NCI-H446 treated with DMSO at 0.1 percent for 48 hours (cell line): ENCODE data around the gene MT1F.

Experiments used
- DNase-seq: peaks from one replicate; lab custom pipeline; 2025; lab: John Stamatoyannopoulos, UW

The MT1F gene

DNA sequence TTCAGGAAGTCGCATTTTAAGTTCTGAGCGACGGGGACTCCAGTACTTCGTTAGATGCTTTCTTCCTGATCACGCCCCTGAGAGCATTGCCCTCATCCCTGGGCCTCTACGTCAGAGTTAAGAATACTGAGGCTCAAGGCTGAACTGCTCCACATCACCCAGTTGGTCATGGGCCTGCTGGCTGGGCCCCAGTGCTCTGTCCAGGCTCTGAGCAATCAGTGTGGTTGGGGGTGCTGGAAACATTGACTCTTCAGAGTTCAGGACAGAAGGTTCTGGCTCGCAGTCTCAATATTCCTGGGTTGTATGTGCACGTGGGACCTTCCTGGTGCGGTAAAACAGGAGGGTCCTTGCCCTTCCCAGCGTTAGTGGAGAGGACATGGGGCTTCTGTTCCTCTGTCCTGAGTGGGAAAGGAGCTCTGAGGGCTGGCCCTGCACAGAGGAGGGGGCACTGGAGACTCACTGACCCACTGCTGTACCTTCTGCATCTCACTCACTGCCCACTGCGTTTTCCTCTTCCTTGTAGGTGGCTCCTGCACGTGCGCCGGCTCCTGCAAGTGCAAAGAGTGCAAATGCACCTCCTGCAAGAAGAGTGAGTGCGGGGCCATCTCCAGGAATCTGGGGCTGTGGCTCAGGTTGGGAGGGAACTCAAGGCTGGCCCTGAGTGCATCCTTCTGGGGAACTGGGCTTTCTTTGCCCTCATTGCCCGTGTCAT, 31.7 kb upstream of the MT1F start:
- no peak for DNase-seq

DNA sequence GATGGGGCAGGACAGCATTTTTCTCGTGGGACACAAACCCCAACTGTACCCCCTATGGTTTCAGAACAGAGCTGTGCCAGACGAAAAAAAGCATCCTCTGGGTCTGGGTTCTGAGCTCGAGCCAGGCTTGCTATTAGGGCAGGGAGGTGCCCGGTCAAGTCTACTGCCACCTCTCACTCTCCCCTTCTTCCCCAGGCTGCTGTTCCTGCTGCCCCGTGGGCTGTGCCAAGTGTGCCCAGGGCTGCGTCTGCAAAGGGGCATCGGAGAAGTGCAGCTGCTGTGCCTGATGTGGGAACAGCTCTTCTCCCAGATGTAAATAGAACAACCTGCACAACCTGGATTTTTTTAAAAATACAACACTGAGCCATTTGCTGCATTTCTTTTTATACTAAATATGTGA, 31.1 kb upstream of the MT1F start:
- no peak for DNase-seq

DNA sequence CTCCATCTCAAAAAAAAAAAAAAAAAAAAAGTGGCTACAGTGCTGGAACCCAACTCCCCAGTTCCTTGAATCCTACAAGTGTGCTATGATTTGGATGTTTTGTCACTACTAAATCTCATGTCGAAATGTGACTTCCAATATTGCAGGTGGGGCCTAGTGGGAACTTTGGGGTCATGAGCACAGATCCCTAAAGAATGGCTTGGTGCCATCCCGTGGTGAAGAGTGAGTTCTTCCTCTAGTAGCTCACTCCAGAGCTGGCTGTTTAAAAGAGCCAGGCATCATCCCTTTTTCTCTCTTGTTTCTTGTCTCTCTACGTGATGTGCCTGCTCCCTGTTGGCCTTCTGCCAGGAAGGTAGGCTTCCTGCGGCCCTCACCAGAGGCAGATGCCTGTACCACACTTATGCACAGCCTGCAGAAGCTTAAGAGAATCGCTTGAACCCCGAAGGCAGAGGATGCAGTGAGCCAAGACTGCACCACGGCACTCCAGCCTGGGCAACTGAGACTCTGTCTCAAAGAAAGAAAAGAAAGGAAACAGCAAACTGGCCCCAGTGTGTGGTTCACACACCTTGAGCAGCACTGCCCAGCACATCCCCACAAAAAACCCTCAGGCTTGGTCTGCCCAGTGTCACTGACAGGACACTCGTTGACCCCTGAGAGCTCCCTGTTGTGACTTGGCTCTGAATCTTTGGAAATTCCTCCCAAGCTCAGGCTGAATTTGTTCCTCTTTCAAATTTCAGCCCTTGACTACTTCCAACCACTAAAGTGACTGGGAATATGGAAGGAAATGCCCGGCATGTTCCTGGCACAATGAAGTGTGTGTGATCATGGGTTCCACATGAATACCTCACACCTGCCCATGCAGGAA, 29.0 kb upstream of the MT1F start:
- no peak for DNase-seq

DNA sequence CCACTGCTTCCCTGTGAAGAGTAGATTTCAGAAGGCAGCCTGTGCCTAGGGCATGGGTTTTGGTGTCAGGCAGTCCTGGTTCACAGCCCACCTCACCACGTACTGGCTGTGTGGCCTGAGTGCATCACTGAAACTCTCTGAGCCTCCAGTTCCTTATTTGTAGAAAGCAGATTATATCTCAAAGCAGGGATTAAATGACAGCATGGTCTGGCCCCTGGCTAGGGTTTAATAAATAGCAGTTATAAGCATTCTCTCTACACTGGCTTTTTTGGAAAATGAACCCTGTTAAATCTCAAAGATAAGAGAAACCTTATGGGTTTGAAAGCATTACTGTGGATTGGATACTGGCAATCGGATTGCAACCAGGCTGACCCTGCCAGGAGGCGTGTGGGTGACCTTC, 28.2 kb upstream of the MT1F start:
- no peak for DNase-seq

DNA sequence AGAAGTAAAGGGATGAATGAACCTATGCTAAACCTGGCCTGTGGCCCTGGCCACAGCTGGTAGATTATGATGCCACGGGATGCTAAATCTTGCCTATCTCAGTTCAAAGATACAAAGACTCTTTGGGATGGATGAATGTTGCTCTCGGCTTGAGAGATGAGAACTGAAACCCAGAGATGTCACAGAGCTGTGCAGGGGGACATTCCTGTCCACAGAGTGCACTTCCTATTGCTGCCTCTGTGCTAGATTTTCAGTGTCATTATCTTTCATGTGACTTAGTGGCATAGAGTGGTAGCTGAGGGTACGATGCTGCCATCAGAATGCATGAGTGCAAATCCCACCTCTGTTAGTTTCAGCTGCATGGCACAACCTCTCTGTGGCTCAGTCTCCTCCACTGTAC, 27.6 kb upstream of the MT1F start:
- no peak for DNase-seq

DNA sequence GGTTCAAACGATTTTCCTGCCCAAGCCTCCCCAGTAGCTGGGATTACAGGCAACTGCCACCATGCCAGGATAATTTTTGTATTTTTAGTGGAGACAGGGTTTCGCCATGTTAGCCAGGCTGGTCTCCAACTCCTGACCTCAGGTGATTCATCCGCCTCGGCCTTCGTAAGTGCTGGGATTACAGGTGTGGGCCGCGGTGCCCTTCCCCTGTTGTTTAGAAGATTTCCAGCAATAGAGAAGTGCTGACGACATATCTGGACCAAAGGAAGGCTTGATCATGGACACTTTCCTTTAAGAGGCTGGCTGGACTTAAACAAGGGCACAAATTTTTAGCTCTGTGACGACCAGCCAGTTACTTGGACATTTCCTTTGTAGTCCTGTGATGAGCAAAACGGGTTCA, 26.6 kb upstream of the MT1F start:
- no peak for DNase-seq

DNA sequence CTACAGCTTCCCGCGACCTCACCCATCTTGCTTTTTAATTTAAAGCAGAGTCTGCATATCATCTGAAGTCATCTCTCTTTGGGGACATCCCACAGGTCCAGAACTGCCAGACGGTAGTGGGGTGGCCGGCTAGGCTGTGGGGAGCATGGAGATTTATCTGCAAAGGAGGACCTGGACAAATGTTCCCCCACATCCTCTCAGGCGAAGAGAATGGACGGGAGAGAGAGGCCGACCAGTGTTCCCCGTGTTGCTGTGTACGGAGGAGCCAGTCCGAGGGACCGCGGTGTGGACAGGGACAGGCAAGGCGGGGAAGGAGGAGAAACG, 26.0 kb upstream of the MT1F start:
- DNase-seq, result no peak

DNA sequence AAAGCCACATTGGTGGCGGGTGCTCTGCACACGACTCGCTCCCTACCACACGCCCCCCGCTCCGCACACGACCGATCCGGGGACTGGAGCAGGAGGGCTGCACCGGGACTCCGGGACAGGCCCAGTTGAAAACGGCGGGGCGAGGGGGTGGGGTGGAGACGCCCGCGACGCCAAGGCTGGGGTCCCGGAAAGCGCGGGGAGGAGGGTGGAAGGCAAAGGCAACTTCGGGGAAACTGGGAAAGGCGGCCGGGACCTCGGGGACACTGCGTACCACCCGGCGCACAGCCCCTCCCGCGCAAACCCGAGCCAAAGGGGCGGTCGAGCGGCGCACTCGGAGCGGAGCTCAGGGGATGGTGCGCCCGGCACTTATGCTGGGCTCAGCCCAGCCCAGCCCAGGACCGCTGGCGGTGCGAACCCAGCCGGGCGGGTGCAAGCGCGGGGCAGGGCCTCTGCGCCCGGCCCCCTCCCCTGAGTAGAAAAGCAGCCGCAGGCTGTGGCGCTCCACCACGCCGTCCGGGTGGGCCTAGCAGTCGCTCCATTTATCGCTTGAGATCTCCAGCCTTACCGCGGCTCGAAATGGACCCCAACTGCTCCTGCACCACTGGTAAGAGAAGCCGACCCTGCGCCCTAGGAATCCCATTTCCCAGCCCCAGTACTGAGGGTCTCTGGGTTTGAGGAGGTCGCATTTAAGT, 25.5 kb upstream of the MT1F start, which contains the start of gene MT1M:
TSS of gene MT1M (plus strand) at position 504 of the 692 bp plus-strand sequence. CDS start at position 577, 73 bp downstream.
- DNase-seq, result no peak

DNA sequence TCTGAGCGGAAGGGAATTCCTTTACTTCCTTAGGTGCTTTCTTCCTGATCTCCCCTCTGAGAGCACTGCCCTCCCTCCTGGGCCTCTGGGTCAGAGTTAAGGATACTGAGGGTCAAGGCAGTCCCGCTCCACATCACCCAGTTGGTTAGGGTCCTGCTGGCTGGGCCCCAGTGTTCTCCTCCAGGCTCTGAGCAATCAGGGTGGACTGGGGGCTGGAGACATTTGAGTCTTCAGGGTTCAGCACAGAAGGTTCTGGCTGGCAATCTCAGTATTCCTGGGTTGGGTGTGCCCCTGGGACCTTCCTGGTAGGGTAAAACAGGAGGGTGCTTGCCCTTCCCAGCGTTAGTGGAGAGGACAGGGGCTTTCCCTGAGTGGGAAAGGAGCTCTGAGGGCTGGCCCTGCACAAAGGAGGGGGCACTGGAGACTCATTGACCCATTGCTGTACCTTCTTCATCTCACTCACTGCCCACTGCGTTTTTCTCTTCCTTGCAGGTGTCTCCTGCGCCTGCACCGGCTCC, 24.9 kb upstream of the MT1F start:
- no peak for DNase-seq

DNA sequence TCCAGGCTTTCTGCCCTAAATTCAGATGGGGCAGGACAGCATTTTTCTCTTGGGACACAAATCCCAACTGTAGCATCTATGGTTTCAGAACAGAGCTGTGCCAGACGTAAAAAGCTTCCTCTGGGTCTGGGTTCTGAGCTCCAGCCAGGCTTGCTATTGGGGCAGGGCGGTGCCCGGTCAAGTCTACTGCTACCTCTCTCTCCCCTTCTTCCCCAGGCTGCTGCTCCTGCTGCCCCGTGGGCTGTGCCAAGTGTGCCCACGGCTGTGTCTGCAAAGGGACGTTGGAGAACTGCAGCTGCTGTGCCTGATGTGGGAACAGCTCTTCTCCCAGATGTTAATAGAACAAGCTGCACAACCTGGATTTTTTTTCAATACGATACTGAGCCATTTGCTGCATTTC, 24.2 kb upstream of the MT1F start:
- DNase-seq, result no peak

DNA sequence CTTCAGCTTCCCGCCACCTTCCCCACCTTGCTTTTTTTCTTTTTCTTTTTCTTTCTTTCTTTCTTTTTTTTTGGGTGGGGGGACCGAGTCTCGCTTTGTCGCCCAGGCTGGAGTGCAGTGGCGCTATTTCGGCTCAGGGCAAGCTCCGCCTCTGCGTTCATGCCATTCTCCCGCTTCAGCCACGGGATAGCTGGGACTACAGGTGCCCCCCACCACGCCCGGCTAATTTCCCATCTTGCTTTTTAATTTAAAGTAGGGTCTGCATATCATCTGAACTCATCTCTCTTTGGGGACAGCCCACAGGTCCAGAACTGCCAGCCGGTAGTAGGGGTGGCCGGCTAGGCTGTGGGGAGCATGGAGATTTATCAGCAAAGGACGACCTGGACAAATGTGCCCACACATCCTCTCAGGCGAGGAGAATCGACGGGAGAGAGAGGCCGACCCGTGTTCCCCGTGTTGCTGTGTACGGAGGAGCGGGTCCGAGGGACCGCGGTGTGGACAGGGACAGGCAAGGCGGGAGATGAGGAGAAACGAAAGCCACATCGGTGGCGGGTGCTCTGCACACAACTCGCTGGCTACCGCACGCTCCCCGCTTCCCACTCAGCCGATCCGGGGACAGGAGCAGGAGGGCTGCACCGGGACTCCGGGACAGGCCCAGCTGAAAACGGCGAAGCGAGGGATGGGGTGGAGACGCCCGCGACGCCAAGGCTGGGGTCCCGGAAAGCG, 22.9 kb upstream of the MT1F start:
- no peak for DNase-seq

DNA sequence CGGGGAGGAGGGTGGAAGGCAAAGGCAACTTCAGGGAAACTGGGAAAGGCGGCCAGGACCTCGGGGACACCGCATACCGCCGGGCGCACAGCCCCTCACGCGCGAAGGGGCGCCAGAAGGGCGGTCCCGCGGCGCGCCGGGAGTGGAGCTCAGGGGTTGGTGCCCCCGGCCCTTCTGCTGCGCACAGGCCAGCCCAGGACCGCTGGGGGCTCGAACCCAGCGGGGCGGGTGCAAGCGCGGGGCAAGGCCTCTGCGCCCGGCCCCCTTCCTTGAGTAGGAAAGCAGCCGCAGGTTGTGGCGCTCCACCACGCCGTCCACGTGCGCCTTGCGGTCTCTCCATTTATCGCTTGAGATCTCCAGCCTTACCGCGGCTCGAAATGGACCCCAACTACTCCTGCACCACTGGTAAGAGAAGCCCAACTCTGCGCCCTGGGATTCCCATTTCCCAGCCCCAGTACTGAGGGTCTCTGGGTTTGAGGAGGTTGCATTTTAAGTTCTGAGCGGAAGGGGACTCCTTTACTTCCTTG, 22.3 kb upstream of the MT1F start:
- DNase-seq, result no peak

DNA sequence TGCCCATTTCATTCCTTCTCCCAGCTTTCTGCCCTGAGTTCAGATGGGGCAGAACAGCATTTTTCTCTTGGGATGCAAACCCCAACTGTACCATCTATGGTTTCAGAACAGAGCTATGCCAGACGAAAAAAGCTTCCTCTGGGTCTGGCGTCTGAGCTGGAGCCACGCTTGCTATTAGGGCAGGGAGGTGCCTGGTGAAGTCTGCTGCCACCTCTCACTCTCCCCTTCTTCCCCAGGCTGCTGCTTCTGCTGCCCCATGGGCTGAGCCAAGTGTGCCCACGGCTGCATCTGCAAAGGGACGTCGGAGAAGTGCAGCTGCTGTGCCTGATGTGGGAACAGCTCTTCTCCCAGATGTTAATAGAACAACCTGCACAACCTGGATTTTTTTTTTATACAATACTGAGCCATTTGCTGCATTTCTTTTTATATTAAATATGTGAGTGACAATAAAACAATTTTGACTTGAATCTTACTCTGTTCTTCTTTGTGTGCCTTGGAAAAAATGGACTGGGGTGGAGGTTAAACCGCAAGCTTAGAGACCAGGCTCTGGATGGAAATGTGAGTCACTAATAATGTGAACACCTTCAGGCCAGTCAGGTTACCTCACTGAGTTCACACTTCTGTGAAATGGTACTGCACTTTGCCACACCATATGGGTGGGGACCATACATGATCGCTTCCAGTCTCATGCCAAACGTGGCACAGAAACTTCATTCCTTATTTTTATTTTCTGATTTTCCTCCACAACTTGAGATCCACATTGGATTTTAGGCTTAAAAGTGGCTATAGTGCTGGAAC, 20.9 kb upstream of the MT1F start:
- no peak for DNase-seq

DNA sequence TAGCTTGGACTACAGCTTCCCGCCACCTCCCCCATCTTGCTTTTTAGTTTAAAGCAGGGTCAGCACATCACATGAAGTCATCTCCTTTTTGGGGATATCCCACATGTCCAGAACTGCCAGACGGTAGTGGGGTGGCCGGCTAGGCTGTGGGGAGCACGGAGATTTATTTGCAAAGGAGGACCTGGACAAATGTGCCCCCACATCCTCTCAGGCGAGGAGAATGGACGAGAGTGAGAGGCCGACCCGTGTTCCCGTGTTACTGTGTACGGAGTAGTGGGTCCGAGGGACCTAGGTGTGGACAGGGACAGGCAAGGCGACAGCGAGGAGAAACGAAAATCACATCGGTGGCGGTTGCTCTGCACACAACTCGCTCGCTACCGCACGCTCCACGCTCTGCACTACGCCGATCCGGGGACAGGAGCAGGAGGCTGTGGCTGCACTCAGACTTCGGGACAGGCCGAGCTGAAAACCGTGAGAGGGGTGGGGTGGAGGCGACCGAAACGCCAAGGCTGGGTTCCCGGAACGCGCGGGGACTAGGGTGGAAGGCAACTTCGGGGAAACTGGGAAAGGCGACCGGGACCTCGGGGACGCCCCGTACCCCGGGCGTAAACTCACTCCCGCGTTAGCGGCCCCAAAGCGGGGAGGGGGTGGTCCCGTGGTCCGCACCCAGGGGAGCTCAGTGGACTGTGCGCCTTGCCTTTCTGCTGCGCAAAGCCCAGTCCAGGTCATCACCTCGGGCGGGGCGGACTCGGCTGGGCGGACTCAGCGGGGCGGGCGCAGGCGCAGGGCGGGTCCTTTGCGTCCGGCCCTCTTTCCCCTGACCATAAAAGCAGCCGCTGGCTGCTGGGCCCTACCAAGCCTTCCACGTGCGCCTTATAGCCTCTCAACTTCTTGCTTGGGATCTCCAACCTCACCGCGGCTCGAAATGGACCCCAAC, 19.7 kb upstream of the MT1F start, which contains the start of gene MT1A:
TSS of gene MT1A (plus strand) at position 853 of the 937 bp plus-strand sequence. CDS start at position 926, 73 bp downstream.
- no peak for DNase-seq

DNA sequence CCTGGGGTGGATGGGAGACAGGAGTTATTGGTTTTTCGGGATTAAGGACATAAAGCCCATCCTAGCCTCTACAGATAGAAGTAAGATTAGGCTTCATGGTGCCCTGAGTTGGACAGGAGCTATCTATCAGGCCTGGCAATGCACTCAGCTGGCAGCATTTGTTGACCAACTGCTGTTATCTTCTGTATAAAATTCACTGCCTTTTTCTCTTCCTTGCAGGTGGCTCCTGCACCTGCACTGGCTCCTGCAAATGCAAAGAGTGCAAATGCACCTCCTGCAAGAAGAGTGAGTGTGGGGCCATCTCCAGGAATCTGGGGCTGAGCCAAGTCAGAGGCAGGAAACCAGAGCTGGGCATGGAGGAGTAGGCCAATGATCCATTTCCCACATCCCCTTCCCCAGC, 18.7 kb upstream of the MT1F start:
- no peak for DNase-seq

DNA sequence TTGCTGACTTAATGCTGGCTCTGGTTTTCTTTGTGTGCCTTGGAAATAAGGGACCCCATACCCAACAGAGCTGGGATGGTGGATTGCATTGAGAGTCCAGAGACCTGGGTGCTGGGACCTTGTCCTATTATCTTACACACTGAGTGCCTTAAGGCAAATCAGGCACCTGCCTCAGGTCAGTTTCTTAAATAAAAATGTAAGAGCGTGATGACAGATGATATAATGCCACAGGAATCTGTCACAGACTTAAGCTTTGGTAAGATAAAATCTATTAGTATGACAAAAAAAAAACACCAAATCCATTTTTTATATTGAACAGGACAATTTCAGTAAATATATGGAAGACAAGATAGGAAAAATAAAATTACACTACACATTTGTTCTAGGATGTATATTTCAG, 17.7 kb upstream of the MT1F start:
- DNase-seq, result no peak

DNA sequence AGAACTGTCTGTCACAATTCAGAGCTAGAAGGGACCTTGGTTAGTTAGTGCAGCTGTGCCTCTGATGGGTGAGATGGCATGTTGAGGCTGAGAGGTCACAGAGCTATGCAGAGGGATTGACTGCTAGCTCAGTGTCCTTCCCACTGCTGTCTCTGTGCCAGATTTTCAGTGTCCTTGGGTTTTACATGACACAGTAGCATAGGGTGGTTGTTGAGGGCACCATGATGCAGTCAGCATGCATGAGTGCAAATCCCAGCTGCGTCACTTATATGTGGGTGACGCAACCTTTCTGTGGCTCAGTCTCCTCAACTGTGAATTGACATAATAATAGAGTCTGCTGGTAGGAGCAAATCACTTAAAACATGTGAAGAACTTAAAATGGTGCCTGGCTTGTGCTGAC, 16.6 kb upstream of the MT1F start:
- DNase-seq, result no peak

DNA sequence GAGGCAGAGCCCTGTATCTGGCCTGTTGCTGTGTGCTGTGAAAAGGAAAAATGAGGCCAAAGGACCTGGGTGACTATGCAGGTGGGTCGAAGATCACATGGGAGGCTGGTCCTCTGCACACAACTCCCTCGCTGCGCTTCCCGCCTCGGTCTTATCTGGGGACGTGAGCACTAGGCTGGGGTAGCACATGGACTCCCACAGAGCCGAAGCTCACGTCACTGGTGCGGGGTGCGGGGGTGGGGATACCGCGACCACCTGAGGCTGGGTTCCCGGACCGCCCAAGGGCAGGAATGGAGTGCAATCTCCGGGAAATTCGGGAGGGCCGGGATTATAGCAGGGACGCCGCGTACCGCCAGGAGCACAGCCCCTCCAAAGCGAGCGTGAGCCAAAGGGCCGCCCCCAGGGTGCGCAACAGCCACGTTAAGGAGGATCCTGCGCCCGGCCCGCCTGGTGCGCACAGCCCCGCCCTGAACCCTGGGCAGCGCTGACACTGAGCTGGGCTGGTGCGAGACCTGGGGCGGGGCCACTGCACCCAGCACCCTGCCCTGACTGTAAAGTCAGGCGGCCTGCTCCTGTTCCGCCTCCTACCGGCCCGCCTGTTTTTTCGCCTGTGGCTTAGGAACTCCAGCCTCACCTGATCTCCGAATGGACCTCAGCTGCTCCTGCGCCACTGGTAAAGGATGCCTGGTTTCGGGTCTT, 14.5 kb upstream of the MT1F start:
- no peak for DNase-seq

DNA sequence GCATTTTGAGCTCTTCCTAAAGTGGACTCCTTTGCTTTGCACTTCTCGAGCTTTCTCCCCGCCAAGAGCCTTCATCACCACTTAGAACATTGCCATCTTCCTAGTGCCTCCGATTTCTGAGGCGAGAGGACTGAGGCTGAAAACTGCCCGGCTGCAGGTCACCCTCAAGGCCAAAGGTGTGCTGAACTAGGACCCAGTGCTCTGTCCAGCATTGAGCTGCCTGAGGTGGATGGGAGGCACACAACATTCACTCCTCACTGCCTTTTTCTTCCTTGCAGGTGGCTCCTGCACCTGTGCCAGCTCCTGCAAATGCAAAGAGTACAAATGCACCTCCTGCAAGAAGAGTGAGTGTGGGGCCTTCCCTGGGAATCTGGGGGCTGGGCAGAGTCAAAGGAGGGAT, 13.9 kb upstream of the MT1F start:
- no peak for DNase-seq
